Measurements from ENCODE around the gene FIBCD1.

GRCh38 chr9:130872912-130873503, 66.0 kb downstream of the FIBCD1 start:
- TF ChIP-seq CTCF (IDR thresholded peaks at IDR 0.05; ENCODE audit: insufficient read depth, low read depth, low read length) (no peak), EZH2 (IDR thresholded peaks at IDR 0.05; ENCODE audit: insufficient read depth, low read length) (no peak)

Data from astrocyte (in vitro differentiated cells and primary cell).